Measurements from ENCODE around the gene ATP5F1D.
"Not testable (repeated sequence)": the region's sequence is repeated elsewhere in the genome, so short reads cannot be mapped to it uniquely, and the experiment has no call there.

ATP5F1D gene

GRCh38 chr19:1233115-1233667 is 8.4 kb upstream of the ATP5F1D start:
- DNase-seq = no peak

- DNase-seq = no peak
These were observed 7.2 kb upstream of the ATP5F1D start for GRCh38 chr19:1234051-1234954.

GRCh38 chr19:1234955-1235380 is 6.6 kb upstream of the ATP5F1D start:
- no peak for DNase-seq

- DNase-seq = no peak
These were observed 5.7 kb upstream of the ATP5F1D start for GRCh38 chr19:1235625-1236538.

GRCh38 chr19:1236576-1236975 is 5.0 kb upstream of the ATP5F1D start:
- no peak for DNase-seq

GRCh38 chr19:1237027-1237659 is 4.4 kb upstream of the ATP5F1D start:
- no peak for DNase-seq

GRCh38 chr19:1237754-1238368 is 3.7 kb upstream of the ATP5F1D start, which contains the start of gene CBARP:
CBARP (minus strand) TSS chr19:1238005; CDS start chr19:1236100, 1,905 bp downstream.
- DNase-seq = no peak

- no peak for DNase-seq
These were observed 2.9 kb upstream of the ATP5F1D start for GRCh38 chr19:1238369-1239303.

- no peak for DNase-seq
These were observed 2.1 kb upstream of the ATP5F1D start for GRCh38 chr19:1239420-1239795.

- DNase-seq = peak; percentile 47
These were observed 1.5 kb upstream of the ATP5F1D start for GRCh38 chr19:1239796-1240737.

GRCh38 chr19:1240925-1241324 is 626 bp upstream of the ATP5F1D start:
- DNase-seq = no peak

- DNase-seq = no peak
These were observed 2.5 kb downstream of the ATP5F1D start for GRCh38 chr19:1243768-1244692.

GRCh38 chr19:1244693-1245451 is 3.3 kb downstream of the ATP5F1D start:
- DNase-seq = no peak

GRCh38 chr19:1245494-1246264 is 4.1 kb downstream of the ATP5F1D start:
- no peak for DNase-seq

- DNase-seq = not testable (repeated sequence)
These were observed 4.9 kb downstream of the ATP5F1D start for GRCh38 chr19:1246265-1247087.

- DNase-seq = no peak
These were observed 6.2 kb downstream of the ATP5F1D start for GRCh38 chr19:1247748-1248138.

Data from NCI-H1417 treated with DMSO at 0.1 percent for 48 hours (cell line).